Measurements from ENCODE around the gene PANK1. TPM values are rescaled to one million over a fixed set of nuclear protein-coding genes. Genes with fewer than 3 reads are reported as not detected.

The PANK1 gene
- total and polyA plus RNA-seq, 2 experiments from 2014 or later: 21.6 to 55.5 TPM

DNA sequence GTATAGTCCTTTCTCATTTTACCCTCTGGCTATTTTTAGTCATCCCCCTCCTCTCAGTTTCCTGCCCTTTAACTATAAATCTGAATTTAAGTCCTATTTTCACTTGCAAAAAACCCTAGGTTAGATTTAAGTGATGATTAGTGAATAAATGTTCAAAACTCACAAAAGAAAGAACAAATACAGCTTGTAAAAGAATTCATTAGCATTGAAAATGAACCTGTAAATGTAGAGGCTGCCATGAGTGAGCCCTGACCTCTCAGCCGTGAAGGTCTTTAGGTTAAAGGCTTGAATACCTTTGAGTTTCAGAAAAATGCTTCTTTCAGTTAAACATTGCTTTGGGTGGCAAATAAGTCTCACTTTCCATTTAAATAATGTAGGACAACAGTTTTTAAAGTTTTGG lies 107.7 kb downstream of the PANK1 start:
- DNase-seq (ENCODE audit: low spot score): no peak
- no peak overlapping the region for H3K4me3 ChIP-seq
- no peaks in the 10 kb centered on the region for H3K36me3 ChIP-seq (replicated peaks; ENCODE audit: insufficient read depth, low read depth)
- no peaks in the 10 kb centered on the region for H3K9me2 ChIP-seq (replicated peaks; ENCODE audit: insufficient read depth)
- H3K9me3 ChIP-seq (ENCODE audit: low read depth): no peaks in the 10 kb centered on the region
- no peak overlapping the region for H3K4me2 ChIP-seq
- H3K27ac ChIP-seq: no peak overlapping the region
- H4K20me1 ChIP-seq (ENCODE audit: insufficient read depth, poor library complexity, severe bottlenecking): no peaks in the 10 kb centered on the region
- no peak overlapping the region for H2AFZ ChIP-seq
- H3K27me3 ChIP-seq: peaks cover 42% of the 10 kb centered on the region
- 55% methylated on average over 1 of the region's 1 CpG for WGBS (ENCODE audit: low lambda C conversion rate, missing lambda C conversion rate)
- H3K79me2 ChIP-seq: no peaks in the 10 kb centered on the region
- no peak for TF ChIP-seq CTCF (IDR thresholded peaks at IDR 0.05; ENCODE audit: poor library complexity)
- TF ChIP-seq EZH2 (IDR thresholded peaks at IDR 0.05; ENCODE audit: borderline replicate concordance): no peak
- no peak for TF ChIP-seq EZH2phosphoT487 (IDR thresholded peaks at IDR 0.05; ENCODE audit: low read depth, severe bottlenecking, unreplicated experiment)
- peaks cover 13% of the 10 kb centered on the region for H3K4me1 ChIP-seq (ENCODE audit: insufficient read depth)

GRCh38 chr10:89536013-89536354 lies 109.1 kb downstream of the PANK1 start:
- no peak for TF ChIP-seq EZH2 (IDR thresholded peaks at IDR 0.05; ENCODE audit: borderline replicate concordance)
- no peak for TF ChIP-seq CTCF (IDR thresholded peaks at IDR 0.05; ENCODE audit: poor library complexity)
- TF ChIP-seq EZH2phosphoT487 (IDR thresholded peaks at IDR 0.05; ENCODE audit: low read depth, severe bottlenecking, unreplicated experiment): no peak

DNA sequence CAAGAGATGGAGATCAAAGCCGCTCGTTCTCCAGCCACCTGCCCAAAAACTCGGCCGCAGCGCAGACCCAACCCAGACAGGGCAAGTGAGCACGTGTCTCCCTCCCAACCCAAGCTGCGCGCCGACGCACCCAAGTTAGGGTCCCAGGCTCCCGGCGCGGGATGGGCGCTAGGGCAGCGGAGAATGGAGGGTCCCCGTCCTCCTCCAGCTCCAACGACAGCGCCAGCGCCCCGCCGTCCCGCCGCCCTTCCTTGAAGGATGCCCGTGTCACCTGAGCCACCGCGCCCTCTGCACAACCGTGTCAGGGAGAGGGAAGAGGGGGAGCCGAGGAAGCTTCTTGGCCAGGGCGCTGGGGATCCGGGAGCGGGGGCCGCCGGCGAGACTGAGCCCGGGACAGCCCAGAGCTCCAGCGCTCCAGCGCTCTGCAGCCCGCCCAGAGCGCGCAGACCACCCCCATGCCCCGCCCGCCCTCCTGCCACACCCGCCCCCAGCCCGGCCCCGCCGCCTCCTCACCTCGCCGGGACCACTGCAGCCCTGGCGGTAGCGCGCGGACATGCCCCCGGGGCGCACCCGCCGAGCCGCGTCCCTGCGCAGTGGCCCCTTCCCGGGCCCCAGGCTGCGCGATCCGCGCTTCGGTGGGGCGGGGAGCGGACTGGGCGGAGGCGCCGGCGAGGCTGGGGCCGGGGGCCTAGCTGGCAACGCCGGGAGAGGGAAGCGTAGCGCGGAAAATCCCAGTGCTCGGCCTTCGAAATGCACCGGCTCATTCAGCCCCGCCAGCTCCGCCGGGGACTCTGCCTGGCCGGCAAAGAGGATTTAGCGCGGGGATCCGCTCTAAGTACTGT lies 109.7 kb downstream of the PANK1 start, which contains the start of gene SLC16A12:
SLC16A12 (minus strand) TSS at position 424 of the 842 bp plus-strand sequence. CDS start 73,016 bp downstream, outside the sequence.
- DNase-seq (ENCODE audit: low spot score): peak; percentile 65
- no peak for TF ChIP-seq CTCF (IDR thresholded peaks at IDR 0.05; ENCODE audit: poor library complexity)
- TF ChIP-seq EZH2 (IDR thresholded peaks at IDR 0.05; ENCODE audit: borderline replicate concordance): peak; percentile 40
- TF ChIP-seq EZH2phosphoT487 (IDR thresholded peaks at IDR 0.05; ENCODE audit: low read depth, severe bottlenecking, unreplicated experiment): peak; percentile 15
- under 1% methylated on average over 43 of the region's 87 CpGs for WGBS (ENCODE audit: low lambda C conversion rate, missing lambda C conversion rate)
- no peaks in the 10 kb centered on the region for H3K9me2 ChIP-seq (replicated peaks; ENCODE audit: insufficient read depth)
- H3K9me3 ChIP-seq (ENCODE audit: low read depth): no peaks in the 10 kb centered on the region
- peak within 1 kb of the TSS; percentile 32 for H3K4me3 ChIP-seq
- H3K4me2 ChIP-seq: peak within 1 kb of the TSS; percentile 99
- no peaks in the 10 kb centered on the region for H4K20me1 ChIP-seq (ENCODE audit: insufficient read depth, poor library complexity, severe bottlenecking)
- no peaks in the 10 kb centered on the region for H3K36me3 ChIP-seq (replicated peaks; ENCODE audit: insufficient read depth, low read depth)
- H3K27ac ChIP-seq: no peak within 1 kb of the TSS
- H3K79me2 ChIP-seq: no peaks in the 10 kb centered on the region
- peak within 1 kb of the TSS; percentile 56 for H2AFZ ChIP-seq
- peaks cover 13% of the 10 kb centered on the region for H3K4me1 ChIP-seq (ENCODE audit: insufficient read depth)
- peaks cover 53% of the 10 kb centered on the region for H3K27me3 ChIP-seq

More at GRCh38 chr10:89536013-89536354, 109.1 kb downstream of the PANK1 start:
- Histone ChIP-seq H3K4me3 (peak overlapping the region; percentile 32), H3K27ac (no peak overlapping the region), H3K4me1 (ENCODE audit: insufficient read depth) (peaks cover 13% of the 10 kb centered on the region), H3K36me3 (replicated peaks; ENCODE audit: insufficient read depth, low read depth) (no peaks in the 10 kb centered on the region), H3K9me3 (ENCODE audit: low read depth) (no peaks in the 10 kb centered on the region), H3K79me2 (no peaks in the 10 kb centered on the region), H2AFZ (peak overlapping the region; percentile 56), H4K20me1 (ENCODE audit: insufficient read depth, poor library complexity, severe bottlenecking) (no peaks in the 10 kb centered on the region), H3K9me2 (replicated peaks; ENCODE audit: insufficient read depth) (no peaks in the 10 kb centered on the region), H3K27me3 (peaks cover 53% of the 10 kb centered on the region), H3K4me2 (peak overlapping the region; percentile 99)
- 12% methylated on average over 16 of the region's 16 CpGs for WGBS (ENCODE audit: low lambda C conversion rate, missing lambda C conversion rate)
- no peak for DNase-seq (ENCODE audit: low spot score)
